HCT116 (cell line): ENCODE results near the gene RET. TPM values are rescaled to one million over a fixed set of nuclear protein-coding genes. Genes with fewer than 3 reads are reported as not detected.

Experiments used
- ATAC-seq: fragments of 200-7000 bp; cut with Tn5 transposase; 2 replicates; pipeline ENCODE4 v1.9.1; 2020; ENCODE audit warnings: mild to moderate bottlenecking, moderate library complexity
- BruUV-seq: library from RNA; stranded (reverse); fragments of 400-500 nt; replicated peaks from 2 replicates; lab custom pipeline; 2021; lab: Mats Ljungman, UMichigan
- CTCF ChIA-PET: fragments of 300-600 bp; sonication (Branson Sonifier 250); formaldehyde crosslinking; loops from one replicate; lab custom pipeline; 2021; ENCODE audit warnings: antibody characterized with exemption; lab: Charles Lee
- POLR2A ChIA-PET: fragments of 300-600, 350-600 bp; sonication (Branson Sonifier 250); formaldehyde crosslinking; loops from one replicate; lab custom pipeline; 2021; ENCODE audit warnings: antibody characterized with exemption; lab: Charles Lee
- RAD21 ChIA-PET, 2 experiments: fragments of 300-600 bp; sonication (Branson Sonifier 250); formaldehyde crosslinking; loops; one replicate each; lab custom pipeline; 2023; ENCODE audit warnings: low total read pairs in 2 of 2; ENCODE audit not compliant: uncharacterized antibody in 2 of 2, unreplicated experiment in 2 of 2, low non-redundant PET in 1 of 2; lab: Charles Lee
- DNase-seq: peaks from one replicate; pipeline ENCODE4 v3.0.0-alpha.2; 2010; ENCODE audit warnings: low read depth, low spot score
- H2AFZ ChIP-seq: fragments of 200-600 bp; shearing (Covaris generic), sonication (generic); 2 replicates; pipeline ENCODE4 v1.6.1; 2017; ENCODE audit warnings: low read depth, mixed run types, mixed read lengths, antibody characterized with exemption, low read length; ENCODE audit not compliant: poor library complexity, severe bottlenecking
- H3K27ac ChIP-seq: 2 replicates; pipeline ENCODE4 v1.5.1; 2012; ENCODE audit warnings: low read depth, low read length
- H3K27me3 ChIP-seq: fragments of 200-600 bp; sonication (generic); 2 replicates; pipeline ENCODE4 v1.6.1; 2016; ENCODE audit warnings: mixed run types, low read length, mixed read lengths; ENCODE audit not compliant: insufficient read depth
- H3K36me3 ChIP-seq, 2 experiments: fragments of 200-500 bp in 1 of 2; fragments of 200-600 bp in 1 of 2; sonication (Bioruptor generic) in 1 of 2; sonication (generic) in 1 of 2; 2 replicates each; pipeline versions ENCODE4 v1.5.1 to v1.6.1; 2014 to 2016; ENCODE audit warnings: low read length in 2 of 2, inconsistent platforms in 1 of 2, mixed read lengths in 1 of 2, mixed run types in 1 of 2; ENCODE audit not compliant: insufficient read depth in 2 of 2, control insufficient read depth in 1 of 2
- H3K4me1 ChIP-seq, 2 experiments: fragments of 200-600 bp in 1 of 2; sonication (generic) in 1 of 2; 2 replicates each; pipeline versions ENCODE4 v1.5.1 to v1.6.1; 2012 to 2017; ENCODE audit warnings: low read length in 2 of 2, inconsistent platforms in 1 of 2, mild to moderate bottlenecking in 1 of 2, mixed read lengths in 1 of 2, mixed run types in 1 of 2, moderate library complexity in 1 of 2; ENCODE audit not compliant: insufficient read depth in 2 of 2, control insufficient read depth in 1 of 2
- H3K4me2 ChIP-seq: fragments of 200-600 bp; sonication (generic); 2 replicates; pipeline ENCODE4 v1.6.1; 2017; ENCODE audit warnings: mixed run types, low read length, mixed read lengths
- H3K4me3 ChIP-seq, 2 experiments: fragments of 200-600 bp in 1 of 2; sonication (generic) in 1 of 2; replicated peaks in 1 of 2; 2 replicates each; pipeline ENCODE4 v1.5.1; 2011 to 2016; ENCODE audit warnings: low read length in 2 of 2, control low read depth in 1 of 2, low read depth in 1 of 2, mild to moderate bottlenecking in 1 of 2, mixed read lengths in 1 of 2, mixed run types in 1 of 2
- H3K79me2 ChIP-seq: fragments of 200-600 bp; sonication (generic); 2 replicates; pipeline ENCODE4 v1.6.1; 2017; ENCODE audit warnings: mild to moderate bottlenecking, mixed run types, low read length, moderate library complexity, mixed read lengths; ENCODE audit not compliant: insufficient read depth
- H3K9ac ChIP-seq: fragments of 200-600 bp; sonication (generic); 2 replicates; pipeline ENCODE4 v1.6.1; 2016; ENCODE audit warnings: low read length, mixed read lengths
- H3K9me2 ChIP-seq: fragments of 200-600 bp; sonication (generic), shearing (Covaris generic); 2 replicates; pipeline ENCODE4 v1.6.1; 2017; ENCODE audit warnings: mixed run types, mild to moderate bottlenecking, moderate library complexity; ENCODE audit not compliant: insufficient read depth
- H3K9me3 ChIP-seq, 2 experiments: fragments of 200-500 bp in 1 of 2; fragments of 200-600 bp in 1 of 2; sonication (Bioruptor generic) in 1 of 2; sonication (generic) in 1 of 2; 2 replicates each; pipeline ENCODE4 v1.6.1; 2014 to 2017; ENCODE audit warnings: low read length in 2 of 2, mixed read lengths in 2 of 2, inconsistent platforms in 1 of 2, low read depth in 1 of 2, mild to moderate bottlenecking in 1 of 2, mixed run types in 1 of 2, moderate library complexity in 1 of 2; ENCODE audit not compliant: control insufficient read depth in 1 of 2, insufficient read depth in 1 of 2
- H4K20me1 ChIP-seq: fragments of 200-600 bp; sonication (generic), shearing (Covaris generic); 2 replicates; pipeline ENCODE4 v1.6.1; 2017; ENCODE audit warnings: mixed run types, mild to moderate bottlenecking, moderate library complexity; ENCODE audit not compliant: insufficient read depth
- CEBPB ChIP-seq: IDR thresholded peaks from 2 replicates; pipeline ENCODE4 v1.6.1; 2012; ENCODE audit warnings: low read depth
- ELF1 ChIP-seq: IDR thresholded peaks from 2 replicates; pipeline ENCODE4 v1.6.1; 2012; ENCODE audit warnings: low read depth, borderline replicate concordance
- EZH2 ChIP-seq: fragments of 200-600 bp; sonication (generic); IDR thresholded peaks from 2 replicates; pipeline ENCODE4 v1.6.1; 2017; ENCODE audit warnings: antibody characterized with exemption, mixed run types
- EZH2phosphoT487 ChIP-seq: fragments of 200-600 bp; IDR thresholded peaks from 2 replicates; pipeline ENCODE4 v1.6.1; 2018; ENCODE audit warnings: antibody characterized with exemption, borderline replicate concordance
- FOSL1 ChIP-seq: IDR thresholded peaks from 2 replicates; pipeline ENCODE4 v1.6.1; 2012; ENCODE audit warnings: low read depth
- POLR2A ChIP-seq: IDR thresholded peaks from 2 replicates; pipeline ENCODE4 v1.7.0; 2011; ENCODE audit warnings: borderline replicate concordance; ENCODE audit not compliant: insufficient read depth, insufficient read length; ENCODE audit errors: extremely low read depth
- POLR2AphosphoS5 ChIP-seq: IDR thresholded peaks from 2 replicates; pipeline ENCODE4 v1.6.1; 2011; ENCODE audit warnings: mild to moderate bottlenecking, low read depth, low read length, moderate library complexity
- SIN3A ChIP-seq: IDR thresholded peaks from 2 replicates; pipeline ENCODE4 v1.6.1; 2012; ENCODE audit warnings: low read depth
- SP1 ChIP-seq: IDR thresholded peaks from 2 replicates; pipeline ENCODE4 v1.6.1; 2012; ENCODE audit warnings: low read depth
- TCF7L2 ChIP-seq: IDR thresholded peaks from 2 replicates; pipeline ENCODE4 v1.7.0; 2011; ENCODE audit warnings: borderline replicate concordance, inconsistent platforms; ENCODE audit not compliant: insufficient read depth, insufficient read length; ENCODE audit errors: extremely low read depth
- ZFX ChIP-seq: fragments of 450-650 bp; IDR thresholded peaks from 2 replicates; pipeline ENCODE4 v1.6.1; 2017
- ZNF274 ChIP-seq: fragments of 200-500 bp; sonication (Bioruptor generic); IDR thresholded peaks from 2 replicates; pipeline ENCODE4 v1.6.1; 2014; ENCODE audit warnings: mild to moderate bottlenecking, low read depth, low read length, inconsistent platforms
- intact Hi-C: fragments of 100-400 bp; cut with micrococcal nuclease; formaldehyde crosslinking; loops from 2 replicates; pipeline ENCODE4 v1.10.0; 2022
- total RNA-seq: library from RNA; stranded (reverse); gene quantifications from one replicate; pipeline ENCODE4 v1.2.1, GENCODE V29; 2021; ENCODE audit not compliant: unreplicated experiment
- TF ChIP-seq, protein P1 (sequence below): IDR thresholded peaks from 2 replicates; pipeline ENCODE4 v1.6.1; 2012
- TF ChIP-seq, protein P2 (sequence below): IDR thresholded peaks from 2 replicates; pipeline ENCODE4 v1.6.1; 2011; ENCODE audit warnings: mild to moderate bottlenecking, low read length, moderate library complexity; ENCODE audit not compliant: insufficient replicate concordance; ENCODE audit errors: extremely low read depth

Gene RET
- total RNA-seq, 1 experiment from 2014 or later, result 5.9 TPM

DNA sequence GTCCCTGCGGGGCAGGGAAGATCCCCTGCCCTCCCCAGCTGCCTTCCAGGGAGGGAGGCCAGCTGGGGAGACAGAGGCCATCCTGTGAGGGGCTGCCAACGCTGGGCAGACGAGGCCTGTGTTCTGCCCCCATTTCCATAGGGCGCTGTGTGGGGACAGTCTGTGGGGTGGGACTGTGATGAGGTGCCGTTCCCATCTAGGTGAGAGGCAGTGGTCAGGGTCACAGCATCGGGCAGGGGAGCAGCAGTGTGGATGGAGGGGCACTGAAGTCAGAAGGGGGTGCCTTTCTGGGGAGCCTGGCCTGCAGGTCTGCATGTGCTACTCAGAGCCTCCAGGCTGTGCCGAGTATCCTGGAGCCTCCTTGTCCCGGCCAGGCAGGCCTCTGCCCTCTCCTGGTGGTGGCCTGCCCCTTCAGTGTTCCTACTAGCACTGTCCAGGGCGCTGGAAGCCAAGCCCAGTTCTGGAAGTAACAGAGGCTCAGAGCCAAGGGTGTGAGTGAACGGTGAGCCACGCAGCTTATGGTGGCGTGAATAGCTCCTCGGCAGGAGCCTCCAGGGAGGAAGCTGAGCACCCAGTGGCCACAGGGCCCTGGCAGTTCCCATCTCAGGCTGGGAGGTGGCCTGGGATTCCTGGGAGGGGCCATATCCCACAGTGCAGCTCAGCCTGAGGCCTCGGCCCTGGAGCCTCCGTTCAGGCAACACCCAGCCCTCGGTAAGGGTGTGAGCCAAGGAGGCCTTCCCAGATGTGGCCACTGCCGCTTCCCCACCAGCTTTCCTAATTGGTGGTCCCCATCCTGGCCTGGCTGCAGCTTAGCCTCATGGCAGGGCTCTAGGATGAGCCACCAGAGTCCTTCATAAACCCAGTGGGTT lies 38.1 kb downstream of the RET start:
- no peaks in the 10 kb centered on the region for H3K79me2 ChIP-seq
- no TSS peak for BruUV-seq
- H3K9me2 ChIP-seq, result no peaks in the 10 kb centered on the region
- H3K36me3 ChIP-seq, result no peaks in the 10 kb centered on the region
- no peaks in the 10 kb centered on the region for H4K20me1 ChIP-seq
- H2AFZ ChIP-seq, result no peak overlapping the region
- no peak overlapping the region for H3K27ac ChIP-seq
- H3K9ac ChIP-seq, result no peak overlapping the region
- RAD21 ChIA-PET, result no interaction called here
- H3K4me2 ChIP-seq, result no peak overlapping the region
- H3K4me1 ChIP-seq, result no peaks in the 10 kb centered on the region
- H3K4me3 ChIP-seq, result no peak overlapping the region
- TF ChIP-seq ZFX (no peak), ZNF274 (no peak), ELF1 (no peak), CEBPB (no peak), POLR2A (no peak)
- CTCF ChIA-PET, result no interaction called here
- peak; percentile 30 for ATAC-seq
- no peaks in the 10 kb centered on the region for H3K9me3 ChIP-seq
- DNase-seq, result no peak
- POLR2A ChIA-PET, result no interaction called here
- intact Hi-C loops, result no loop called here
- no peaks in the 10 kb centered on the region for H3K27me3 ChIP-seq

GRCh38 chr10:43115881-43116595 lies 39.2 kb downstream of the RET start:
- no peak overlapping the region for H3K4me2 ChIP-seq
- ATAC-seq, result no peak
- BruUV-seq, result no TSS peak
- DNase-seq, result no peak
- CTCF ChIA-PET, result no interaction called here
- H3K9me2 ChIP-seq, result no peaks in the 10 kb centered on the region
- no peaks in the 10 kb centered on the region for H4K20me1 ChIP-seq
- intact Hi-C loops, result no loop called here
- H3K4me3 ChIP-seq, result no peak overlapping the region
- H3K9ac ChIP-seq, result no peak overlapping the region
- no peaks in the 10 kb centered on the region for H3K9me3 ChIP-seq
- TF ChIP-seq EZH2 (no peak), TCF7L2 (no peak), CEBPB (no peak), SP1 (no peak), ZNF274 (no peak), POLR2A (no peak), FOSL1 (no peak), POLR2AphosphoS5 (no peak), SIN3A (no peak), EZH2phosphoT487 (no peak), ELF1 (no peak)
- TF ChIP-seq, protein P1, sequence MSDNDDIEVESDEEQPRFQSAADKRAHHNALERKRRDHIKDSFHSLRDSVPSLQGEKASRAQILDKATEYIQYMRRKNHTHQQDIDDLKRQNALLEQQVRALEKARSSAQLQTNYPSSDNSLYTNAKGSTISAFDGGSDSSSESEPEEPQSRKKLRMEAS, result no peak
- TF ChIP-seq, protein P2, sequence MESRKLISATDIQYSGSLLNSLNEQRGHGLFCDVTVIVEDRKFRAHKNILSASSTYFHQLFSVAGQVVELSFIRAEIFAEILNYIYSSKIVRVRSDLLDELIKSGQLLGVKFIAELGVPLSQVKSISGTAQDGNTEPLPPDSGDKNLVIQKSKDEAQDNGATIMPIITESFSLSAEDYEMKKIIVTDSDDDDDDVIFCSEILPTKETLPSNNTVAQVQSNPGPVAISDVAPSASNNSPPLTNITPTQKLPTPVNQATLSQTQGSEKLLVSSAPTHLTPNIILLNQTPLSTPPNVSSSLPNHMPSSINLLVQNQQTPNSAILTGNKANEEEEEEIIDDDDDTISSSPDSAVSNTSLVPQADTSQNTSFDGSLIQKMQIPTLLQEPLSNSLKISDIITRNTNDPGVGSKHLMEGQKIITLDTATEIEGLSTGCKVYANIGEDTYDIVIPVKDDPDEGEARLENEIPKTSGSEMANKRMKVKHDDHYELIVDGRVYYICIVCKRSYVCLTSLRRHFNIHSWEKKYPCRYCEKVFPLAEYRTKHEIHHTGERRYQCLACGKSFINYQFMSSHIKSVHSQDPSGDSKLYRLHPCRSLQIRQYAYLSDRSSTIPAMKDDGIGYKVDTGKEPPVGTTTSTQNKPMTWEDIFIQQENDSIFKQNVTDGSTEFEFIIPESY, result no peak
- H3K4me1 ChIP-seq, result no peaks in the 10 kb centered on the region
- POLR2A ChIA-PET, result no interaction called here
- H3K79me2 ChIP-seq, result no peaks in the 10 kb centered on the region
- no peaks in the 10 kb centered on the region for H3K36me3 ChIP-seq
- RAD21 ChIA-PET, result no interaction called here
- no peak overlapping the region for H3K27ac ChIP-seq
- no peaks in the 10 kb centered on the region for H3K27me3 ChIP-seq
- H2AFZ ChIP-seq, result no peak overlapping the region
